ENCODE data around the gene SNX18.
"Not testable (repeated sequence)": the region's sequence is repeated elsewhere in the genome, so short reads cannot be mapped to it uniquely, and the experiment has no call there.

SNX18 gene

GRCh38 chr5:54517512-54518145 lies at the start of gene SNX18:
Gene SNX18 (plus strand): TSS chr5:54517759. CDS start chr5:54517953, 194 bp downstream.
- DNase-seq, result peak; percentile 94

- peak; percentile 77 for DNase-seq
These were observed 47.9 kb upstream of the SNX18 start for GRCh38 chr5:54469622-54470021.

- DNase-seq, result no peak
These were observed 47.4 kb upstream of the SNX18 start for GRCh38 chr5:54470128-54470527.

GRCh38 chr5:54470677-54471076 lies 46.9 kb upstream of the SNX18 start:
- DNase-seq, result peak; percentile 59

- DNase-seq, result peak; percentile 77
These were observed 46.2 kb upstream of the SNX18 start for GRCh38 chr5:54471398-54471797.

GRCh38 chr5:54476682-54477081 lies 40.9 kb upstream of the SNX18 start:
- DNase-seq, result no peak

- DNase-seq, result no peak
These were observed 39.5 kb upstream of the SNX18 start for GRCh38 chr5:54477941-54478478.

- DNase-seq, result peak; percentile 34
These were observed 37.3 kb upstream of the SNX18 start for GRCh38 chr5:54480296-54480695.

GRCh38 chr5:54484219-54484894 lies 33.2 kb upstream of the SNX18 start:
- no peak for DNase-seq

- not testable (repeated sequence) for DNase-seq
These were observed 31.9 kb upstream of the SNX18 start for GRCh38 chr5:54485659-54486058.

GRCh38 chr5:54489648-54489979 lies 27.9 kb upstream of the SNX18 start:
- DNase-seq, result not testable (repeated sequence)

GRCh38 chr5:54491326-54491725 lies 26.2 kb upstream of the SNX18 start:
- DNase-seq, result no peak

GRCh38 chr5:54492178-54492577 lies 25.4 kb upstream of the SNX18 start:
- DNase-seq, result no peak

- no peak for DNase-seq
These were observed 22.5 kb upstream of the SNX18 start for GRCh38 chr5:54495027-54495426.

- DNase-seq, result peak; percentile 49
These were observed 3.3 kb upstream of the SNX18 start for GRCh38 chr5:54514291-54514690.

GRCh38 chr5:54514841-54515432 lies 2.6 kb upstream of the SNX18 start:
- no peak for DNase-seq

GRCh38 chr5:54515634-54516033 lies 1.9 kb upstream of the SNX18 start:
- DNase-seq, result no peak

GRCh38 chr5:54516051-54516655 lies 1.4 kb upstream of the SNX18 start:
- no peak for DNase-seq

GRCh38 chr5:54517174-54517511 lies 416 bp upstream of the SNX18 start:
- no peak for DNase-seq

GRCh38 chr5:54518146-54518817 lies 723 bp downstream of the SNX18 start:
- peak; percentile 47 for DNase-seq

GRCh38 chr5:54518818-54519508 lies 1.4 kb downstream of the SNX18 start:
- DNase-seq, result no peak

- DNase-seq, result no peak
These were observed 1.9 kb downstream of the SNX18 start for GRCh38 chr5:54519509-54519876.

- DNase-seq, result peak; percentile 32
These were observed 2.9 kb downstream of the SNX18 start for GRCh38 chr5:54520438-54520846.
